ENCODE data around the gene BBIP1.

The BBIP1 gene

DNA sequence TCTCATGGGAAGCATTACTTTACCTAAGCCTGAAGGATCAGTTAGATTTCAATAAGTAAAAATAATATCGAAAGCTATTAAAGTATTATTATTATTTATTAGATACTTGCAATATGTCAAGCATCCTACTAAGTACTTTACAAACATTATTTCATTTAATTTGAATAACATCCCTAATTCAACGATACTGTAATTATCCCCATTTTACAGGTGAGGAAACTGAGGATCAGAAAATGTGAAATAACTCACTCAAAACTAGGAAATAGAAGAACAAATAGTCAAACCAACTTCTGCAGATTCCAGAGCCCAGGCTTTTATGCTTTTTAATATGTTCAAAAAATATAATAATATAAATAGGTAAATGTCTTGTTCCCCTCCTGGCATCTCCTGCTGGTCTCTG is 57.5 kb downstream of the BBIP1 start:
- no peak for DNase-seq

DNA sequence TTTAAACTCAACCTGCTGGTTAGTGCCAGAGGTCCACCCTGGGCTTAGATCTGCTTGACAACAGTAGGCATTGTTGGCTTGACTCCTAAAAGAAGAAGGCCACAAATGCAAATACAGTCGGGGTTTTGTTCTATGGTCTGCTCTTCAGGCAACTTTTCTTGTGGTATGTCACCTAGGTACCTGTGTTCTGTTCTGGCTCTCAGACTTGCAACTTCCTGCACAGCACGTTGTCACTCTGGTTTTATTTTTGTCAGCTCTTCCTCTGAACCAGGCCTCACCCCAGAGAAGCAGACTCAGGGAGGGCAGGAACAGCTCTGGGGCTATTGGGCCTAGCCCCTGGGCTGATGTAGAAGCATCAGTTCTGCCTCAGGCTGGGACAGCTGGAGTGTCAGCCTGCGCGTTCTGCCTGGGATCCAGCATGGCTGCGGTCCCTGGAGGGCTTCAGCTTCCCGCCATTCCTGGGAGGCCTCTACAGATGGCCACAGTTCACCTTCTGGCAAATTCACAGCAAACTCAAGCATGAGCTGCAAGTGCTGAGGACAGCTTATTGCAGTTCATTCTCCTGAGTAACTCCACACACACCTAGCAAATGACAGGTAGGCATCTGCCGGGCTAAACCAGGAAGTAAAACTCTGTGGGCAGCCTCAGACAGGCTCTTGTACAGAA is 58.3 kb downstream of the BBIP1 start:
- no peak for DNase-seq

DNA sequence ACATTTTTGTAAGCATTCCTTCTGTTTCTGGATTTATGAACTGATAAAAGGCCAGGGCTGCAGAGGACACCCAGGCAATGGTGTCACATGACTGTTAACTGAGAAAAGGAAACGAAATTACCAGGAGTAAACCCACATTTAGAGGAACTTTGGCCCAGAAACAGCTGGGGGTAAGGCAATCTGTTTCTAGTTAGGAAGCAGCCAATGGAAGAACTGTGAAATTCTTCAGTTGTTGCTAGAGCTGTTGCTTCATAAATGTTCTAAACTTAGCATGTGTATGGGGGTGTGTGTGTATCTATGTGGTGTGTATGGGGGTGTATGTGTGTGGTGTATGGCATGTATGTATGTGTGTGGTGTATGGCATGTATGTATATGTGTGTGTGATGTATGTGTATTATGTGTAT is 59.0 kb downstream of the BBIP1 start:
- peak; percentile 92 for DNase-seq

DNA sequence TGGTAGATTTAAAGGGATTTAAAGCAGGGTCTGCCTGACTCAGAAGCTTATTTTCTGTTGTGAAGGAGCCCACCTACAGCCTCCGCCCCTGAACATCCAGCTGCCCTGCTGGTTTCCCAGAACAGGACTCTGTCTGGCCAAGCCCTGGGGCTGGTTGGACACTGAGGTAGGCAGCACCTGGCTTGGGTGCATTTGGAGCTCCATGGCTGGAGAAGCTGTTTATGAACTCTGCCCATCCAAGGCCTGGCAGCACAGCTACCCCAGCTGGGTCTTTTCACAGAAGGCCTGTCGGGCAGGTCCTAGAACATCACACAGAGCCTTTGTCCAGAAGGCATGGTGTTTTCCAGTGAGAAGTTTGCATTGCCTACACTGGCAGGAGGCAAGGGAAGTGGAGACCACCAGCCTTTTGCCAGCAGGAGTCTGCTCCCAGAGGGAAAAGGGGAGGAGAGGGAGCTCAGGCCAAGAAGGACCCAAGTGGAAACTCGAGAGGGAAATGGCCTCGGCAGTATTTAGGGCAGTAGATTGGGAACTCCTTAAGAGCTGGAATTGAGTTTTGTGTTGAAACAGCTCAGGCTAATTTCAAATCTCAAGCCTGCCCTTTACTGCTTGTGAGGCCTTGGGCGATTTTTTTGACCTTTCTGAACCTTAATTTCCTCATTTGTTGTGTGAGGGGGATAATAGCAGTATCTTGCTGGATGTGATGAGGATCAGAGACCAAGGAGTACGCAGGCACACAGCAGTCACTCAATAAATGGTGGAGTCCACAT is 59.6 kb downstream of the BBIP1 start:
- DNase-seq: no peak

DNA sequence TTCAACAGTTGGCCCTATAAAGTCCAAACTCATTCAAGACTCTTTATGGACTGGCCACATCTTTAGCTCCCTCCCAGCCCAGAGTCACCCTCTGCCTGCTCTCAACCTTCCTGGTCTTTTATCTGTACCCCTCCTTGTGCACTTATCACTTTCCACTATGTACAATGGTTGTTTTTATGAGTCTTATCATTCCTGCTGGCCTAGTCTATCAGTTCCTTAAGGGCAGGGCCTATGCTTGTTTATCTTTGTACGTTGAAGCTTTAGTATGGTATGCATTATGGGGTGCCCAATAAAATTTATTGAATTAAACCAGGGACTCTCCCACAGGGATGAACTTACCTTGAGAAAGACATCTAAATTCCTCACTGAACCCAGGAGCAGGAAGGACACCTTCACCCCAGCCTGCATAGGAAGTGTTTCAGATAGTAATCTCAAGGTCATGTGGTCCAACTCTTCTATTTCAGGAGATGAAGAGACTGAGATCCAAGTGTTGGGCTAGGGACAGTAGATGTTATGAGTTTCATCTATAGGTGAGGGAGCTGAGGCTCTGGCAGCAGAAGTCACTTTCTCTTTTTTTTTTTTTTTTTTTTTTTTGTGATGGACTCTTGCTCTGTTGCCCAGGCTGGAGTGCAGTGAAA is 60.6 kb downstream of the BBIP1 start:
- no peak for DNase-seq

DNA sequence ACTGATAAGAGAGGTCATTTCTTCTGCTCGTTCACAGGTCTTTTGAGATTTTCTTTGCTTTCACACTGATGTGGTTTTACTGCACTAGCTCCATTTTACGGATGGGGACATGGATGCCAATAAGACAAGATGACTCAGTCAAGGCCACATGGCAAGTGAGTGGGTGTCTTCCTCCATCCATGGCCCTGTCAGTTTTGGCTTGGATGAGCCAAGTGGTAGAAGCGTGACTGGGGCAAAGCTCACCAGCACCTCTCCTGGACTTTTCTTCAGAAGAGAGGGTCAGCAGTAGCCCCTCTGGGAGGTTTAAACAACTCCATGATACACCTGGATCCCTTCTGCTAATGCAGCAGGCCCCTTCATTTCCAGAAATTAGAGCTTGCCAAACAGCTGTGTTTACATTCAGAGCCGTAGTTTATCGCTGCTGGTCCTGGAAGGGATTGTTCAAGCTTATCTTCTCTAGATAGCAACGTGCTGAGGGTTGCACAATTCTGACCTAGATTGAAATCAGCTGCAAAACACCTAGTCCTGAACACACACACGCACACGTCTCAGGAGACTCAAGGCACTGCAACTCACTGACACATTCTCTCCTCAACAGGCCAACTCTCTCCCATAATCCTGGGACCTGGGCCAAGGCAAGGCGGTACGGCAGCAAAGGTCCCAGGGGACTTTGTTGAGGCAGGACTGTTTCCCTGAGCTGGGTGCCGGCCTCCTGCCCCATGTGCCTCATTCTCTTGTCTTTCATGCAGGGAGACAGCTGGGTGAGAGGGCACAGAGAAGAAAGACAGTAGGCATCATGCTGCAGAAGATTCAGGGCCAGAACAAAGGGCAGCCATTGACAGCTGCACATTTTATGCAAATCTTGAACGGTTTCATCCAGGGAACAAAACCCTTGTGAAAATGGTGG is 61.5 kb downstream of the BBIP1 start:
- peak; percentile 28 for DNase-seq

DNA sequence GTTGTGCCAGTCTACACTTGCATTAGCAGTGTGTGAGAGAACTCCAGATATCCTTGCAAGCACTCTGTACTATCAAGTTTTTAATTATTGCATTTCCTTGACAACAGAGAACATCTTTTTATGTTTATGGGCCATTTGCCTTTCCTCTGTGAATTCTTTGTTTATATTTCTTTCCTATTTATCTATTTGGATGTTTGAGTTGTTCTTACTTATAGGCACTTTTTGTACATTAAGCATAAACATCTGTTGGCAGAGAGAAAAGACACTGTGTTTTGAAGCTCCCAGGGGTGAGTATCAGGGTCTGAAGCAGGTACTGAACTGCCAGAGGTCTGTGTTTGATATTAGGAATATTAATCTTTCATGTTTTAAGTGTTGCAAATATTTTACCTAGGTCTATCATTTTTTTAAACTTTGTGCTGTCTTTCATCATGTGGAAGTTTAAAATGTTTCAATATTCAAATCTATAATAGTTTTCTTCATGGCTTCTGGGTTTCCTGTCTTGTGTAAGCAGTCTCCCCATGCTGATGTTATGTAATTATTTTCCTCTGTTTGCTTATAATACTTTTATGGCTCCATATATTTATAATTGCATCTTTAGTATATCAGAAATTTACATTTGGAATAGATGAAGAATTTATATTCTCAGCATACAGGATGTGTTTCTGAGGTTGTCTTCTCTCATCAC is 64.9 kb downstream of the BBIP1 start:
- no peak for DNase-seq

DNA sequence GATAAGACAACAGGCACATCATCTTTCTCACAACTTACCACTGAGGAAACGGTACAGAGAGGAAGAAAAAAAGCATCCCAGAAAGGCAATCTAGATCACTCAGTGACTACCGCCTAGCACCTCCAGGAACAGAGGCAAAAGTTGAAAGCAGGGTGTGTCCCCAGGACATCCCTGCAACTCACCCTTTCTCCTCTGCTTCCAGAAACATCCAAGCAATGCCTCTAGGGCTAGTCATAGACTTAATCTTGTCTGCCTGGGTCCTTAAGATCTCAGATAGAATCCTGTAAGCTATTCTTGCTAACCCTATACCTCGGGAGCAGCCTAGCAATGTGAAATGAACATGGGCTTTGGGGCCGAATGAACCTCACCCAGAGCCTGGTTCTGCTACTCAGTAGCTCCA is 66.0 kb downstream of the BBIP1 start:
- no peak for DNase-seq

DNA sequence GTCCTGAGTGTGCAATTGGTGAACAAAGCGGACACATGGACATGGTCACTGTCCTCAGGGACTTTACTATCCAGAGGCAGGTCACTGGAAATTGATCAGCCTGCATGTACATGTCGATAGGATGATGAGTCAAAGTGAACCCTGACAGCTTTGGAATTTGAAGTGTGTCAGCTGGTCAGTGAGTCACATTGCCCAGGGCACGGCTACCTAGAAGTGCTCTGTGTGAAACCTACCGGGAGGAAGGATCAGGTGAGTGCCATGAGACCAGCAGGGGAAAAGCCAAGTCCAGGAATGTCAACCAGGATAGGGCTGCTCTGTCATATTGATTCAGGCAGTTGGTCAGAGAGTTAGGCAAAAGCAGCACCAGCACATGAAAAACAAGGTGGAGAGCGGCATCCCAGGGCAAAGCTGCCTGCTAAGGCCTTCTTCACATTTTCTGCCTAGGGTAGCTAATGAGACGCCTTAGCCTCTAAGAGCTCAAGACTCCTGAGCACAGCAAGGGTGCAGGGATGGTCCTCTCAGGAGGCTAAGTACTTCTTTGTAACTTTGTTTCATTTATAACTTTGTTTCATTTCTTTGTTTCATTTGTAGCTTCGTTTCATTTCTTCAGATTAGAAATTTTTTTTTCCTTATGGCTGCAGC is 66.6 kb downstream of the BBIP1 start:
- DNase-seq: no peak

DNA sequence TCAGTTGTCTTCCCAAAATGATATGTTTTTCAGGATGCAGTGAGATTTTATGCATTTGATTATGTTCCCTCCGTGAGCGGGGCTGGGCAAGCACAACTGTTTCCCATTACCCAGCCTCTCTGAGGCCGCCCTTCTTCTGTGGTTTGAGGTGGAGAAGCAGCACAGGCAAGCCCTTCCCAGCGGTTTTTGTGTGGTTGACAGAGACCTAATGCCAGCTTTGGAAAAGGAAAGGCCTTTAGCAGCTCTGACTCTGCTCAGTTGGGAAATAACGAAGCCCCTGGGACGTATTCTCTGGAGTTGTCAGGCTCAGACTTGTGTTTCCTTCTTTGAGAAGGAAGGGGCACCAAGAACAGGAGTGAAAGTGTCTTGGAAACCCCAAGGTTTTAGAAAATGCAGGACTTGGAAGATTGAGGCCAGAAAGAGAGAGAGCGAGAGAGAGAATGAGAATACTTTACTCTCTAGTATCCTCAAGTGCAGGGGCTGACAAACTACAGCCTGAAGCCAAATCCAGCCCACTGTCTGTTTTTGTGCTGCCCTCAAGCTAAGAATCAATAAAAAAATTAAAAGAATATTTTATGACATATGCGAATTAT is 67.9 kb downstream of the BBIP1 start:
- peak; percentile 56 for DNase-seq

DNA sequence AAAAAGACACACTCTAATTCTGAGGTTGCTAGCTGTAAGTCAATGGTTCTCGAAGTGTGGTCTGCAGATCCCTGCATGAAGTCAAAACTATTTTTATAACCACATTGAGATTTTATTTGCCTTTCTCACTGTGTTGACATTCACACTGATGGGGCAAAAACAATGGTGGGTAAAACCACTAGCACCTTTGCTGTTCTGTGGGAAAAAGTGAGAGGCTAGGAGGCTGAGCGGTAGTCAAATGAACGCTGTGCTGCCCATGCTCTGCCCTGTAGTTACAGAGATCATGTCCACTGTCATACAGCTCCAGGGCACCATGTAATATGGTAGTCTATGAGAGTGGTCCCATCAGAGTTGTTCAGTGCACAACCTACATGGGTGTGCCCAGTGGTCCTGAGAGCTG is 68.9 kb downstream of the BBIP1 start:
- no peak for DNase-seq
